GM18517 (cell line): ENCODE measurements around the gene SLC16A12.

ENCODE experiments used
- ATAC-seq: cut with Tn5 transposase; IDR thresholded peaks from one replicate; pipeline ENCODE4 v1.9.1; 2021; ENCODE audit warnings: mild to moderate bottlenecking, moderate library complexity; ENCODE audit not compliant: unreplicated experiment

SLC16A12 gene

DNA sequence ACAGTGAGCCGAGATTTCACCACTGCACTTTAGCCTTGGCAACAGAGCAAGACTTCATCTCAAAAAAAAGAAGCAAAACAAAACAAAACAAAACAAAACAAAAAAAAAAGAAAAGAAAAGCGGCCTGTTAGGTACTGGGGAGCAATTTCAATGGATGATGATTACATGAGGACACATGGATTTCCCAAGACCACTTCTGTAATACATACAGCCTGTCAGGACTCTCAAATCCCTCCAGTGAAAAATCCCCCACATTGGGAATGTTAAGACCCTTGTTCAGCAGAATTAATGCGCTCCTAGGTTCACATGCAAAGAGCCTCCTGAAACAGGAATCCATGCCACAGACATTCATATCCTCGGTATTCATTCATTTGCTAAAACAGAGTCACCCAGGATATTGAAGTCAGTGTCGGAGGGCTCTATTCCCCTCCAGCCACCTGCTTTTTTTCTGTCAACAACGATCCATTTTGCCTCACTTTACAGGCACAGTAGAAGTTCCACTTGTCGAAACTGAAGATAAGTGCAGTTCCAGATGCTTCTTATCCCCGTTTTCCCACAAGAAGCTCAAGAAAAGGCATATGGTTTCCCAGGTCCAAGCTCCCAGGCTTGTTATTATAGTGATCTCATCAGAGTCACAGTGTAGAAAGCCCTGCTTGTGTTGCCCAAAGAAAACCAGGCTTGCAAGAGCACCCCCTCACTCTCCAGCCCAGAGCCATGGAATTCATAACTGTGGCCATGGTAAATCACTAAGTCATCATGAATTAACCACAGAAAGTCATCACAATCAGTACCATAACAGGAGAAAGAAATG is 20.2 kb downstream of the SLC16A12 start:
- no peak for ATAC-seq

DNA sequence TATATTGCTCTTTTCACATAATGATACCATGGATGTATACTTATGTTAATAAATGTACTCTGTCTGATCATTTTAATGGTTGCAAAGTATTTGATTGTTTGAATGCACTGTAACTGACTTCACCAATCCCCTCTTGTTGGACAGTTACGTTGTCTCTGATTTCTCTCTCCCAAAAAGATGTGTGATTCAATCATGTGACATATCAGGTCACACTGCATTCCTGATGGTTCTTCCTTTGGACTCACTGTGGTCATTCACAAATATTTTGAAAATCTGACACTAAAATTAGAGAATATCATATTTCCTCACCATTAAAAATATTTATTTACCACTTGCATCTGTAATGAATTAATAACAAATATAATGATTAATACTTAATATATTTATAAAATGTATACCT is 22.2 kb downstream of the SLC16A12 start:
- ATAC-seq = no peak

- ATAC-seq = no peak
Observed at GRCh38 chr10:89505640-89506275, 29.6 kb downstream of the SLC16A12 start.

GRCh38 chr10:89504691-89505090 is 30.7 kb downstream of the SLC16A12 start:
- no peak for ATAC-seq

GRCh38 chr10:89503652-89504370 is 31.6 kb downstream of the SLC16A12 start:
- ATAC-seq = no peak

DNA sequence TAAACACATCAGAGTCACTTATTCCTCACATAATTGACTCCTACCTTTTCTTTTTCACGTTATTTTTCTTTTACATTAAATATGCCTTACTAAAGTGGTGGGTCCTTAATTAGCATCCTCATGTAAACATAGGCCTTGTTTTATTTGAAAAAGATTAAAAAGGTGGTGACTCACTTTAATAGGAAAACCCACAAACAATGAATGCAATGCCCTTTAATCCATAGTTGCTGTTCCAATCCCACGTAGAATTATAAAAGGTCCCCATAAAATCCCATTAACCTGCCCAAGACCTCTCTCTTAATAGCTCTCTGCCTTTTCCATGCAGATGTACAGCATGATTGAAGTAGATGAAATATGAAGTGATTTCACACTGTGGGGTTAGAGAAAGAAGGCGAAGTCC is 32.2 kb downstream of the SLC16A12 start:
- ATAC-seq = no peak

GRCh38 chr10:89502549-89502948 is 32.8 kb downstream of the SLC16A12 start:
- no peak for ATAC-seq

GRCh38 chr10:89494575-89494974 is 40.8 kb downstream of the SLC16A12 start:
- ATAC-seq = no peak

DNA sequence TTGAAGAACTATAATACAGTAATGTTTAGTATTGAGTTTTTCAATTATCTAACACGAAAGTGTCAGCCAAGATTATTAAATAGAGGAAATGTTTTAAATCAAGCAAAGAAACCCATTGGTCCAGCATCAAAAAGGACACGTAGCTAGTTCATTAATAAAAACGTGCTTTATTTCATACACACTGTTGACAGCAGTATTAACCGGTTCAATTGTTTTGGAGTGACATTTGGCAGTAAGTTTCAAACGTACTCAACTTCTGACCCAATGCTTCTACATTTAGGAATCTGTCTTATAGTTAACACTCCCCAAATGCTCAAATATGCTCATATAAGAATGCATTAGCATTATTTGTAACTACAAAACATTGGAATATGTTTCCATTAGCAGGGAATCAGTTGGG is 41.3 kb downstream of the SLC16A12 start:
- no peak for ATAC-seq

- ATAC-seq = no peak
Observed at GRCh38 chr10:89491932-89492331, 43.5 kb downstream of the SLC16A12 start.

GRCh38 chr10:89490596-89491335 is 44.6 kb downstream of the SLC16A12 start:
- ATAC-seq = no peak

- no peak for ATAC-seq
Observed at GRCh38 chr10:89482256-89482655, 53.1 kb downstream of the SLC16A12 start.

- no peak for ATAC-seq
Observed at GRCh38 chr10:89481662-89482061, 53.7 kb downstream of the SLC16A12 start.

DNA sequence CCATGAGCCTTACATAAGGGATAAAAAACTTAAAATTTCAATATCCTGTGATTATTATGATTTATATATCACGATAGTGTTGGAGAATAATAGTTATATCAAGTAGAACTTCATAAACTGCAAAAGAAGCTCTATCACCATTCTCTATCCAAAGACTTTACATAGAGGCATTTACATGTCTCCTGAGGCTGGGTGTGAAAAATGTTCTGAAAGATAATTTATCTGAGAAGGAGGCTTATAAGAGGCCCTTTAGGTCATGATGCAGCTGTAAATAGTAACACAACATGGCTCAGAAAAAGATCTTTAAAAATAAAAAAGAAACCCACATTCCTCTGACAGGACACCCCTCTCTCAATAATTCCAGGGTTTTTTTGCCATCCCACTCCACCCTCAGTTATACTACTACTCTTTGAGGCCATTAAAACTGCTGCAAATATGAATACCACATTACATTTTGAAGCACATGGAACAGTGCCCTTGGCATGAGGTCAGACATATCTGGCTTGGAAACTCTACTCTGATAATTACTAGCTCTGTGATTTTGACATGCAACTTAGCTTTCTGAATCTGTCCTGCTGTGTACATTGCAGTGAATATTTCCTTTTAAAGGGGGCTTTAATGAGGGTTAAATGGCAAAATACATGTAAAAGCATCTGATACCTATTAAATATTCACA is 55.5 kb downstream of the SLC16A12 start:
- ATAC-seq = no peak

DNA sequence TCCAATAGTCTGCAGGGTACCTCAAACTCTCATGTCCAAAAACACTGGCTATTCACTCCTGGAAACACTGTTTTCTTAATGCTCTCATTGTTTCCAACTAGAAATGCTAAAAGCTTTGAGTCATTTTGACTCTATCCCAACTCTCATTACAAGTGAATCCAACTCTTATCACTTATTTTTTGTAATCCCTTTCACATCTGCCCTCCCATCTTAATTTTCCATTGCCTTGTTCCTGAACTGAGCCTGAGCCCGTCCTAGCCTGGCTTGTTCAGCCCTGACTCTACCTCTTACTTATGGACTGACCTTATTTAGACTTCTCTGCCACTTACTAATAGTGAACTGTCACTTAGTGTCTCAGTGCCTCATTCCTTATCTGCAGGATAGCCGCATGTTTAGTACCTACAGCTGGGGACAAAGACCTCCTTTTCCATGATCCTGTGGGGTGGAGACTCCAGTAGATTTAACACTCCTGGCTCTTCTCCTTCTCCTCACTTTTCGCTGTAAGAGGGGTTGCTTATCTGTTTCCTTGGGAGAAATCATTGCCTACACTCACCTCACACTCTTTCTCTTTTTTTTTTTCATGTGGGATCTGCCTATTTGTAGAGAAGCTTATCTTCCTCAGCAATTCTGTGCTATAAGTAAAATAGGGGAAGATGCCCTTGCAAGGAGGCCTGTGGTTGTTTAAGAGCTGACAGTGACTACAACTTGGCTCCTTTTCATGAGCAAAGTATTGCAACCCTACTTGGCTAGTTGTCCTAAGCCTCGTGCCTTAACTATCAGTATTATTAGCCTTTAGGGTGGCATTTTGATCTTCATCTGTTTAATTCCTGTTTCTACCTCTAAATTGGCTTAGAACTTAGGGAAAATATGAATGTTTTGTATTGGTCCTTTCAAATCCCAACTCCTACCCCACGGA is 56.4 kb downstream of the SLC16A12 start:
- ATAC-seq = no peak

GRCh38 chr10:89478085-89478738 is 57.2 kb downstream of the SLC16A12 start:
- no peak for ATAC-seq

- no peak for ATAC-seq
Observed at GRCh38 chr10:89476150-89476549, 59.2 kb downstream of the SLC16A12 start.

DNA sequence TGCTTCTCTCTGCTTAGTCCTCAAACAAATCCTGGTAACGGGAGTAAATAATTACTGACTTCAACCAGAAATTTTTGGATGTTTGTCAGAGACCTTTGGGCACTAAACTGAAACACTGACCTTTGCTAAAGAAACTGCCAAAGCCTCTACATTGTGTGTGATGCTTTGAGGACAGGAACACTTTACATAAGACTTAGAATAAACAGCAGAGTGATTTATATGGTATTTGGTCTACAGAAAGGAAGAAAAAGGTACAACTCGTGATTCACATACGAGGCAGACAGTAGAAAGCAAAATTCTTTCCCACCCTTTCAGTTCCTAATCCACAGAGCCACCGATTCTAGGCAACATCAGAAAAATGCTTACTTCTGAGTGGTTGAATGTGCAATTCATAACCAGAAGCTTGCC is 59.8 kb downstream of the SLC16A12 start:
- ATAC-seq = no peak

DNA sequence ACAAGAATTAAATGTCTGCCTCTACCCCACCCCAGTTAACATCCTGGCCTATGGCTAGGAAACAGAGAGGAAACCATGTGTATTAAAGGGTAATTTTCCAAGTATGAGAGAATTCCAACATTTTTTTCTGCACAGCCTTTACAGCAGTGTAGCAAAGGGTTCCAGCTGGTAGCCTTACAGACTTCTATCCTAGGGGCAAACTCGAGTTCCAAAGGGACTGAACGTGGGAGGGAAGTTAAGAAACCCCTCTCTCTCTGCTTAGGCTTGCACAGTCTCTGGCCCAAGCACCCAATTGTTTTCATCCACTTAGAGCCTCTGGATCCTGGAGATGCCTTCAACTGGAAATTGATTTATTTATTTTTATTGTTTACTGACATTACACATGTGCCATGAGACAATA is 60.3 kb downstream of the SLC16A12 start:
- ATAC-seq = no peak
